ENCODE data around the gene DDX10.
A peak's percentile ranks its signal among the peaks of the same experiment; 100 is the strongest.

Gene DDX10

GRCh38 chr11:108664730-108665525 lies at the start of gene DDX10:
Gene DDX10 (plus strand): TSS chr11:108665069. CDS start chr11:108665154, 85 bp downstream.
- in situ Hi-C loops (cut with MboI; ENCODE audit: low sequenced_read_pairs): loop anchor here (25.0 kb wide), 3 partner anchors 328 to 653 kb away; partner anchors contain the start of genes ATM, CUL5 and NPAT
- Histone ChIP-seq H3K36me3 (replicated peaks) (peaks cover 3% of the 10 kb centered on the region), H3K4me3 (peak within 1 kb of the TSS; percentile 67), H3K4me1 (peaks cover 29% of the 10 kb centered on the region), H3K27me3 (ENCODE audit: low read depth) (no peaks in the 10 kb centered on the region), H3K9me3 (no peaks in the 10 kb centered on the region)
- peak; percentile 95 to 98 for DNase-seq (ENCODE audit: low spot score in 2 of 2)

- H3K27me3 ChIP-seq (ENCODE audit: low read depth): no peaks in the 10 kb centered on the region
- no peak for DNase-seq (ENCODE audit: low spot score in 2 of 2)
- no peaks in the 10 kb centered on the region for H3K36me3 ChIP-seq (replicated peaks)
- H3K4me3 ChIP-seq: no peak overlapping the region
- H3K4me1 ChIP-seq: peaks cover 16% of the 10 kb centered on the region
- no peaks in the 10 kb centered on the region for H3K9me3 ChIP-seq
- in situ Hi-C loops (cut with MboI; ENCODE audit: low sequenced_read_pairs): no loop called here
These were observed 48.3 kb upstream of the DDX10 start for GRCh38 chr11:108616549-108616948.

- in situ Hi-C loops (cut with MboI; ENCODE audit: low sequenced_read_pairs): no loop called here
These were observed 47.8 kb upstream of the DDX10 start for GRCh38 chr11:108617055-108617454.

GRCh38 chr11:108618529-108618928 lies 46.3 kb upstream of the DDX10 start:
- H3K9me3 ChIP-seq: no peaks in the 10 kb centered on the region
- no peak for DNase-seq (ENCODE audit: low spot score in 2 of 2)
- H3K4me1 ChIP-seq: peaks cover 9% of the 10 kb centered on the region; the same call in 1 of the 2 replicates
- no peak overlapping the region for H3K4me3 ChIP-seq
- no peaks in the 10 kb centered on the region for H3K27me3 ChIP-seq (ENCODE audit: low read depth)
- H3K36me3 ChIP-seq (replicated peaks): no peaks in the 10 kb centered on the region
- in situ Hi-C loops (cut with MboI; ENCODE audit: low sequenced_read_pairs): no loop called here

More at GRCh38 chr11:108617055-108617454, 47.8 kb upstream of the DDX10 start:
- Histone ChIP-seq H3K4me1 (peaks cover 12% of the 10 kb centered on the region), H3K36me3 (replicated peaks) (no peaks in the 10 kb centered on the region), H3K4me3 (no peak overlapping the region), H3K9me3 (no peaks in the 10 kb centered on the region), H3K27me3 (ENCODE audit: low read depth) (no peaks in the 10 kb centered on the region)
- no peak for DNase-seq (ENCODE audit: low spot score in 2 of 2)

DNA sequence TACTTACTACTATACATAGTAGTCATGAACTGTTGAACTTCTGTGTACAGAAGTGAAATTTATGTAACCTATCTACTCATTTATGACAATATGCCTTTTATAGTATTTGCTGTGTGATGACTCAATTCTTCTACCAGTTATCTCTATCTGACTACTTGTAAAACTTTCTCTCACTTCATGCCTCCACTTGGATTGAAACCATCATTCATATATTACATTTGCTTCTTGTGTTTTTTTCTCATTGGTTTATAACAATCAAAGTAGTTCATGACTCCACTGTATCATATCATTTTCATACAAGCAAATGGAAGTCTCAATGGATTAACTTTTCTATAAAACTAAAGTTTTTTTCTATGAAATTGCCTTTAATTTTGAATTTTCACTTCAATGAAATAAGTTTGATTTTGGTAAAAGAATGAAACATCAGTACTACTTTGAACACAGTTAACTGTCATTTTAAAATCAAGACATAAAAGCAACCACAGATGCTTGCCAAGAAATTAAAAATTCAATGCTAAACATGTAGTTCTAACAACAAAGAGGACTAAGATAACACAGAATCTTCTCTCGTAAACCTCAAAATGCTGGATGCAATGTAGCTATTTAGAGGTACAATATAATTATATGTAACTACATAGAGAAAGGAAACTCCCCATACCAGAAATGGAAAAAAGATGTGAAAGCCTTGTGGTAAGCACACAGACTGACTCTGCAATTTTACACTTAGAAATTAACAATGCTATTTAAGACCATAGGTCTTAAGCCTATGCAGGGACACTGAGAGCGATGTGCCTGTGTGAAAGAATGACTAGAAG lies 43.7 kb upstream of the DDX10 start:
- in situ Hi-C loops (cut with MboI; ENCODE audit: low sequenced_read_pairs): no loop called here
- DNase-seq (ENCODE audit: low spot score in 2 of 2): no peak
- Histone ChIP-seq H3K4me1 (peaks cover 7% of the 10 kb centered on the region; the same call in 1 of the 2 replicates), H3K27me3 (ENCODE audit: low read depth) (no peaks in the 10 kb centered on the region), H3K36me3 (replicated peaks) (no peaks in the 10 kb centered on the region), H3K9me3 (no peaks in the 10 kb centered on the region), H3K4me3 (no peak overlapping the region)

DNA sequence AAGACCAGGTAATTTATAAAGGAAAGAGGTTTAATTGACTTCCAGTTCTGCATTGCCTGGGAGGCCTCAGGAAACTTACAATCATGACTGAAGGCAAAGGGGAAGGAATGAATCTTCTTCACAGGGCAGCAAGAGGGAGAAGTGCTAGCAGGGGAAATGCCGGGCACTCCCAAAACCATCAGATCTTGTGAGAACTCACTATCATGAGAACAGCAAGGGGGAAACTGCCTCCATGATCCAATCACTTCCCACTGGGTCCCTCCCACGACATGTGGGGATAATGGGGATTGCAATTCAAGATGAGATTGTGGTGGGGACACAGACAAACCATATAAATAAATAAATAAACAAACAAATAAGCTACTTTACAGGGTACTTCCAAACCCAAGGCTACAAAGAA lies 42.5 kb upstream of the DDX10 start:
- H3K4me1 ChIP-seq: peaks cover 4% of the 10 kb centered on the region; the same call in 1 of the 2 replicates
- no peak for DNase-seq (ENCODE audit: low spot score in 2 of 2)
- H3K36me3 ChIP-seq (replicated peaks): no peaks in the 10 kb centered on the region
- H3K9me3 ChIP-seq: no peaks in the 10 kb centered on the region
- in situ Hi-C loops (cut with MboI; ENCODE audit: low sequenced_read_pairs): no loop called here
- H3K27me3 ChIP-seq (ENCODE audit: low read depth): no peaks in the 10 kb centered on the region
- no peak overlapping the region for H3K4me3 ChIP-seq

GRCh38 chr11:108624196-108624925 lies 40.5 kb upstream of the DDX10 start:
- Histone ChIP-seq H3K4me3 (no peak overlapping the region), H3K27me3 (ENCODE audit: low read depth) (no peaks in the 10 kb centered on the region), H3K36me3 (replicated peaks) (no peaks in the 10 kb centered on the region), H3K9me3 (no peaks in the 10 kb centered on the region; the same call in none of the 2 replicates), H3K4me1 (no peaks in the 10 kb centered on the region)
- no peak for DNase-seq (ENCODE audit: low spot score in 2 of 2)
- in situ Hi-C loops (cut with MboI; ENCODE audit: low sequenced_read_pairs): no loop called here

- no peak for DNase-seq (ENCODE audit: low spot score in 2 of 2)
- H3K36me3 ChIP-seq (replicated peaks): no peaks in the 10 kb centered on the region
- H3K27me3 ChIP-seq (ENCODE audit: low read depth): no peaks in the 10 kb centered on the region
- H3K4me3 ChIP-seq: no peak overlapping the region
- in situ Hi-C loops (cut with MboI; ENCODE audit: low sequenced_read_pairs): no loop called here
- H3K9me3 ChIP-seq: no peaks in the 10 kb centered on the region; the same call in none of the 2 replicates
- no peaks in the 10 kb centered on the region for H3K4me1 ChIP-seq
These were observed 36.5 kb upstream of the DDX10 start for GRCh38 chr11:108628326-108628725.

DNA sequence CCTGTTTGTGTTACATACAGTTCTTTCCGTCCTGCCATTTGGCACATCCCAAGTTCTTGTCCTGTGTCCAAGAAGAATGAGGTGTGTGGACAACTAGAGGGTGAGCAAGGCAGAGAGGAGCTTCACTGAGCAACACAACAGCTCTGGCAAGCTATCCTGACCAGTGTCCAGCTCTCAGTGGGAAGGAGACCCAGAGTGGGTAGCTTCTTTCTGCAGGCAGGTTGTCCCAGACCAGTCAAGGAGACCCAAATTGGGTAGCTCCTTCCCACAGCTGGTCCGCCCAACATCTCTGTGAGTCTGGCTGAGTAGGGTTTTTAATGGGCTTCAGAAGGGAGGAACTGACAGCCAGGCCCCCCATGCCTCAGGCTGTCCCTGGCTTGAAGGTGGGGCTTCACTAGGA lies 36.1 kb upstream of the DDX10 start:
- H3K4me1 ChIP-seq: no peaks in the 10 kb centered on the region
- no peaks in the 10 kb centered on the region; the same call in none of the 2 replicates for H3K9me3 ChIP-seq
- DNase-seq (ENCODE audit: low spot score in 2 of 2): no peak
- in situ Hi-C loops (cut with MboI; ENCODE audit: low sequenced_read_pairs): no loop called here
- H3K4me3 ChIP-seq: no peak overlapping the region
- H3K36me3 ChIP-seq (replicated peaks): no peaks in the 10 kb centered on the region
- H3K27me3 ChIP-seq (ENCODE audit: low read depth): no peaks in the 10 kb centered on the region

- Histone ChIP-seq H3K36me3 (replicated peaks) (no peaks in the 10 kb centered on the region), H3K9me3 (no peaks in the 10 kb centered on the region; the same call in none of the 2 replicates), H3K4me3 (no peak overlapping the region), H3K27me3 (ENCODE audit: low read depth) (no peaks in the 10 kb centered on the region), H3K4me1 (no peaks in the 10 kb centered on the region)
- DNase-seq (ENCODE audit: low spot score in 2 of 2): no peak
- in situ Hi-C loops (cut with MboI; ENCODE audit: low sequenced_read_pairs): no loop called here
These were observed 35.6 kb upstream of the DDX10 start for GRCh38 chr11:108629274-108629673.

DNA sequence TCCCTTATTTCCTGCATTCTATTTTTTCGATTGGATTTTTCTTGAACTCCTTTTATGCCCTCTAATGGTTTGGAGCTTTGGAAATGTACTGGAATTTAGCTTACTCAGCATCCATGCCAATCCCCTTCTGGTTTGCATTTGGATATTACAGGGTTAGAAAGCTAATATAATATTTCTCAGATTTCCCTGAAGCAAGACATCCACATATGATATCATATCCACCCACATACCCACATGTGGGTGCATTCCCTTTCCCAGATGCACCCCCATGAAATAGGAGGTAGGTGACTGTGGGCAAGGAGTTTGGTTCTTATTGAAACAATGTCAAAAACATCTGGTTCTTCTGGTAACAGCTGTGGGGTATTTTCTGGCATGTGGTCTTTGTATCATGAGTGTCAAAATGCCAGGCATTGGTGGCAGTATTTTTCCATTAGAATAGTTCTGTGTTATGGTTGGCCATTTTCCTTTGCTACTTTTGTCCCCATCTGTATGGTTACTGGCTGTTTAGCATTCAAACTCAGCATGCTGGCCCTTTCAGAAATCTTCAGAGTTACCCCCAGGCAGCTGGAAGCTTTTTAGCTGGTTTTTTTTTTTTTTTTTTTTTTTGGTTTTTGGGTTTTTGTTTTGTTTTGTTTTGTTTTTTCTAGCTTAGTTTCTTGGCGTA lies 32.7 kb upstream of the DDX10 start:
- H3K36me3 ChIP-seq (replicated peaks): no peaks in the 10 kb centered on the region
- peaks cover 6% of the 10 kb centered on the region for H3K4me1 ChIP-seq
- DNase-seq (ENCODE audit: low spot score in 2 of 2): no peak
- H3K4me3 ChIP-seq: no peak overlapping the region
- H3K9me3 ChIP-seq: no peaks in the 10 kb centered on the region; the same call in none of the 2 replicates
- in situ Hi-C loops (cut with MboI; ENCODE audit: low sequenced_read_pairs): no loop called here
- no peaks in the 10 kb centered on the region for H3K27me3 ChIP-seq (ENCODE audit: low read depth)

DNA sequence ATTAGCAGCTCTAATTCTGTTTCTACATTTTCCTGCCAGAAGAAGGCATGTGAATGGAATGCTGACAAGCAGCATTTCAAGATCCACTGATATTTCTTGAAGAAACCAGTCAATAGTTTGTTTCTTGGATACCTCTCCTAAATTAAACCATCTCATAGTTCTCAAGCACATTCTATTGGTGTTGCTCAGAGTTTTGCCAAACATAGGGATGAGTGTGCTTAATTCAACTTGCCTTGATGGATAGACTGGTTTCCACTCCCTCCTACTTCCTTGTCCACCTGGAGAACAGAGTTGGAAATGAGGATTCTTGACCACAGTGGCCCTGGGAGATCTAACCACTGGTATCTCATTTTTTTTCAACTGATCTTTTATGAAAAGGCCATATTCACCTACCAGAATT lies 29.8 kb upstream of the DDX10 start:
- Histone ChIP-seq H3K4me1 (peaks cover 13% of the 10 kb centered on the region), H3K27me3 (ENCODE audit: low read depth) (no peaks in the 10 kb centered on the region), H3K4me3 (no peak overlapping the region), H3K9me3 (no peaks in the 10 kb centered on the region), H3K36me3 (replicated peaks) (no peaks in the 10 kb centered on the region)
- in situ Hi-C loops (cut with MboI; ENCODE audit: low sequenced_read_pairs): loop anchor here (5.0 kb wide), 1 partner anchor 148 kb away; no protein-coding TSS in a partner anchor
- DNase-seq (ENCODE audit: low spot score in 2 of 2): no peak

DNA sequence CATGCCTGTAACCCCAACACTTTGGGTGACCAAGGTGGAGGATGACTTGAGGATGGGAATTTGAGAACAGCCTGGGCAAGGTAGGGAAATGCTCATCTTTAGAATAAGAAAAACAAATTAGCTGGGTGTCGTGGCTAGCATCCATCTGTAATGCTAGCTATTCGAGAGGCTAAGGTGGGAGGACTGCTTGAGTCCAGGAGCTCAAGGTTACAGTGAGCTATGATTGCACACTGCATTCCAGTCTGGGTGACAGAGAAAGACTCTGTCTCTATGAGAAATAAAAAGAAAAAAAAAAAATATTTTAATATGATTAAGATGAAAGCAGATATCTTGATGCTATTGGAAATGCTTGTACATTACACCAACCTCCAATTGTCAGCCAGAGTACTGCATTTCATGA lies 28.6 kb upstream of the DDX10 start:
- H3K4me3 ChIP-seq: no peak overlapping the region
- in situ Hi-C loops (cut with MboI; ENCODE audit: low sequenced_read_pairs): loop anchor here (5.0 kb wide), 1 partner anchor 149 kb away; no protein-coding TSS in a partner anchor
- DNase-seq (ENCODE audit: low spot score in 2 of 2): no peak

More for the DNA sequence above, 28.6 kb upstream of the DDX10 start:
- H3K9me3 ChIP-seq: no peaks in the 10 kb centered on the region
- H3K27me3 ChIP-seq (ENCODE audit: low read depth): no peaks in the 10 kb centered on the region
- H3K4me1 ChIP-seq: peaks cover 24% of the 10 kb centered on the region
- no peaks in the 10 kb centered on the region for H3K36me3 ChIP-seq (replicated peaks)
